ENCODE results near the gene PCDHB1. TPM values are rescaled to one million over a fixed set of nuclear protein-coding genes. Genes with fewer than 3 reads are reported as not detected.

Gene PCDHB1
- total RNA-seq (2014; rRNA removed; shearing (Covaris generic)) (0.03 and 0.08 TPM in 2 replicates), polyA plus RNA-seq (2016; fragmentation: Nextera tagmentation; extraction: Ambion mirVana) (0.05 and 0.09 TPM in 2 replicates)
- long read RNA-seq, result 0 reads

GRCh38 chr5:141050622-141051520 lies at the start of gene PCDHB1:
PCDHB1 (plus strand) TSS chr5:141051374; CDS start chr5:141051471, 97 bp downstream.
- Mint-ChIP-seq H3K36me3 (ENCODE audit: low read depth) (no peaks in the 10 kb centered on the region), H3K4me3 (peak within 1 kb of the TSS; percentile 87), H3K27me3 (ENCODE audit: insufficient read depth, low read depth, poor library complexity) (peaks cover 21% of the 10 kb centered on the region), H3K9me3 (no peaks in the 10 kb centered on the region; the same call in 2 of the 3 replicates), H3K27ac (no peak within 1 kb of the TSS), H3K4me1 (peaks cover 17% of the 10 kb centered on the region)
- H4K20me1 ChIP-seq (replicated peaks; ENCODE audit: insufficient read depth), result no peaks in the 10 kb centered on the region
- H3K9me2 ChIP-seq (ENCODE audit: insufficient read depth), result peaks cover 11% of the 10 kb centered on the region; the same call in 1 of the 2 replicates
- no peaks in the 10 kb centered on the region for H3K4me1 ChIP-seq (ENCODE audit: insufficient read depth)
- H3F3A ChIP-seq (replicated peaks; ENCODE audit: low read depth), result no peaks in the 10 kb centered on the region
- no peaks in the 10 kb centered on the region for H3K36me3 ChIP-seq (ENCODE audit: insufficient read depth)
- H3K27ac ChIP-seq (ENCODE audit: low read depth), result no peak within 1 kb of the TSS
- H3K79me2 ChIP-seq (replicated peaks; ENCODE audit: insufficient read depth), result no peaks in the 10 kb centered on the region
- DNase-seq (ENCODE audit: low spot score) (peak; percentile 73), ATAC-seq (peak; percentile 88)
- H3K4me2 ChIP-seq, result peak within 1 kb of the TSS; percentile 79
- TF ChIP-seq REST (IDR thresholded peaks at IDR 0.05; ENCODE audit: unreplicated experiment), result no peak
- no peak for TF ChIP-seq EZH2 (IDR thresholded peaks at IDR 0.05; ENCODE audit: low read depth, unreplicated experiment)
- TF ChIP-seq CREB1 (CRISPR knock-in tag; IDR thresholded peaks at IDR 0.05; ENCODE audit: low read depth), result no peak
- TF ChIP-seq STAT1 (IDR thresholded peaks at IDR 0.05; ENCODE audit: unreplicated experiment), result no peak
- no peak for TF ChIP-seq ZNF462 (CRISPR knock-in tag; IDR thresholded peaks at IDR 0.05)
- no peak for TF ChIP-seq POLR2AphosphoS5 (IDR thresholded peaks at IDR 0.05; ENCODE audit: low read depth)
- TF ChIP-seq CTCF (conservative IDR thresholded peaks at IDR 0.05; ENCODE audit: low read depth in 2 of 2), result no peak
- no peak for TF ChIP-seq NANOG (IDR thresholded peaks at IDR 0.05; ENCODE audit: borderline replicate concordance)
- TF ChIP-seq ZNF114 (CRISPR knock-in tag; IDR thresholded peaks at IDR 0.05), result no peak
- no peak for TF ChIP-seq ZNF331 (CRISPR knock-in tag; IDR thresholded peaks at IDR 0.05; ENCODE audit: low read depth)
- H3K27me3 ChIP-seq (ENCODE audit: insufficient read depth), result peaks cover 55% of the 10 kb centered on the region
- peak within 1 kb of the TSS; percentile 73 for H2AFZ ChIP-seq
- H3K4me3 ChIP-seq, result peak within 1 kb of the TSS; percentile 51
